ENCODE data around the gene OBSCN.

Gene OBSCN

GRCh38 chr1:228394571-228395394 is 186.9 kb downstream of the OBSCN start:
- Histone ChIP-seq H3K27ac (no peak overlapping the region), H3K36me3 (replicated peaks) (peaks cover 27% of the 10 kb centered on the region)
- in situ Hi-C loops (cut with HindIII; ENCODE audit: low pct_ligation_motif_present, low sequenced_read_pairs): no loop called here

GRCh38 chr1:228396770-228397662 is 189.2 kb downstream of the OBSCN start:
- no peak for TF ChIP-seq CTCF (IDR thresholded peaks at IDR 0.05; ENCODE audit: low read depth, low read length, missing control alignments)
- H3K27me3 ChIP-seq (replicated peaks): no peaks in the 10 kb centered on the region
- H3K36me3 ChIP-seq (replicated peaks): peaks cover 38% of the 10 kb centered on the region
- no peak overlapping the region for H3K27ac ChIP-seq
- in situ Hi-C loops (cut with HindIII; ENCODE audit: low pct_ligation_motif_present, low sequenced_read_pairs): no loop called here
- DNase-seq: no peak
- H3K4me3 ChIP-seq (ENCODE audit: low read depth, low read length): no peak overlapping the region

More at GRCh38 chr1:228394571-228395394, 186.9 kb downstream of the OBSCN start:
- no peak overlapping the region for H3K4me3 ChIP-seq (ENCODE audit: low read depth, low read length)
- H3K27me3 ChIP-seq (replicated peaks): no peaks in the 10 kb centered on the region
- TF ChIP-seq CTCF (IDR thresholded peaks at IDR 0.05; ENCODE audit: low read depth, low read length, missing control alignments): no peak
- DNase-seq: no peak

GRCh38 chr1:228397966-228398365 is 190.1 kb downstream of the OBSCN start:
- no peak for DNase-seq
- H3K4me3 ChIP-seq (ENCODE audit: low read depth, low read length): no peak overlapping the region
- H3K27ac ChIP-seq: no peak overlapping the region
- no peaks in the 10 kb centered on the region for H3K27me3 ChIP-seq (replicated peaks)
- peaks cover 38% of the 10 kb centered on the region for H3K36me3 ChIP-seq (replicated peaks)
- no peak for TF ChIP-seq CTCF (IDR thresholded peaks at IDR 0.05; ENCODE audit: low read depth, low read length, missing control alignments)
- in situ Hi-C loops (cut with HindIII; ENCODE audit: low pct_ligation_motif_present, low sequenced_read_pairs): no loop called here

GRCh38 chr1:228398741-228399461 is 191.1 kb downstream of the OBSCN start:
- Histone ChIP-seq H3K27ac (no peak overlapping the region), H3K4me3 (ENCODE audit: low read depth, low read length) (no peak overlapping the region), H3K36me3 (replicated peaks) (peaks cover 39% of the 10 kb centered on the region), H3K27me3 (replicated peaks) (no peaks in the 10 kb centered on the region)
- in situ Hi-C loops (cut with HindIII; ENCODE audit: low pct_ligation_motif_present, low sequenced_read_pairs): no loop called here
- no peak for TF ChIP-seq CTCF (IDR thresholded peaks at IDR 0.05; ENCODE audit: low read depth, low read length, missing control alignments)
- DNase-seq: no peak

- Histone ChIP-seq H3K4me3 (ENCODE audit: low read depth, low read length) (no peak overlapping the region), H3K27ac (no peak overlapping the region), H3K27me3 (replicated peaks) (no peaks in the 10 kb centered on the region), H3K36me3 (replicated peaks) (peaks cover 36% of the 10 kb centered on the region)
- in situ Hi-C loops (cut with HindIII; ENCODE audit: low pct_ligation_motif_present, low sequenced_read_pairs): no loop called here
- no peak for DNase-seq
- TF ChIP-seq CTCF (IDR thresholded peaks at IDR 0.05; ENCODE audit: low read depth, low read length, missing control alignments): no peak
These were observed 191.8 kb downstream of the OBSCN start for GRCh38 chr1:228399531-228400236.
